GM19240 (cell line): ENCODE results near the gene CD58.
"Not testable (repeated sequence)": the region's sequence is repeated elsewhere in the genome, so short reads cannot be mapped to it uniquely, and the experiment has no call there.

Source experiments
- DNase-seq: peaks from one replicate; pipeline ENCODE4 v3.0.0; 2011; ENCODE audit warnings: low spot score; ENCODE audit not compliant: insufficient read length

Gene CD58

GRCh38 chr1:116593401-116593800 lies 22.6 kb upstream of the CD58 start:
- DNase-seq: not testable (repeated sequence)

GRCh38 chr1:116591951-116592605 lies 21.3 kb upstream of the CD58 start:
- not testable (repeated sequence) for DNase-seq

GRCh38 chr1:116591006-116591950 lies 20.5 kb upstream of the CD58 start:
- not testable (repeated sequence) for DNase-seq

- not testable (repeated sequence) for DNase-seq
Measured at GRCh38 chr1:116590359-116591005, 19.7 kb upstream of the CD58 start.

GRCh38 chr1:116589101-116589735 lies 18.4 kb upstream of the CD58 start:
- DNase-seq: not testable (repeated sequence)

- DNase-seq: no peak
Measured at GRCh38 chr1:116587501-116588227, 16.8 kb upstream of the CD58 start.

GRCh38 chr1:116586741-116587143 lies 15.9 kb upstream of the CD58 start:
- DNase-seq: no peak

DNA sequence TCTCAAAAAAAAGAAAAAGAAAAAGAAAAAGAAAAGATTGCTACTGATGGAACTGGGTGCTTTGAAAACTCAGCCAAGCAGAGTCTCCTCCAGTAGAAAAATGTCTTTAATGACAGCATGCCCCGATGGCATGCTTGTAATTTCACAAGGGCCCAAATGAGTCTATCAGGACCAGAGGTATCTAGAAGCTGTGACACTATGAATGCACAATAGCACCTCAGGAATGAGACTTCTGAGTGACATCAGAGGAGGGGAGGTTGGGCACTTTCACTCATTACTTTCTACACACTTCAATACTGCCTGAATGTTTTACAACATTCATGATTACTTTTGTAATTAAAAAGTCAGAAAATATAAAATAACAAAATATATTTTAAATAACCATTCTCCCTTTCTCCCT lies 15.1 kb upstream of the CD58 start:
- no peak for DNase-seq

- DNase-seq: no peak
Measured at GRCh38 chr1:116581323-116581885, 10.6 kb upstream of the CD58 start.

- no peak for DNase-seq
Measured at GRCh38 chr1:116580446-116581322, 9.9 kb upstream of the CD58 start.

- no peak for DNase-seq
Measured at GRCh38 chr1:116579259-116579875, 8.5 kb upstream of the CD58 start.

GRCh38 chr1:116578581-116578980 lies 7.8 kb upstream of the CD58 start:
- no peak for DNase-seq

DNA sequence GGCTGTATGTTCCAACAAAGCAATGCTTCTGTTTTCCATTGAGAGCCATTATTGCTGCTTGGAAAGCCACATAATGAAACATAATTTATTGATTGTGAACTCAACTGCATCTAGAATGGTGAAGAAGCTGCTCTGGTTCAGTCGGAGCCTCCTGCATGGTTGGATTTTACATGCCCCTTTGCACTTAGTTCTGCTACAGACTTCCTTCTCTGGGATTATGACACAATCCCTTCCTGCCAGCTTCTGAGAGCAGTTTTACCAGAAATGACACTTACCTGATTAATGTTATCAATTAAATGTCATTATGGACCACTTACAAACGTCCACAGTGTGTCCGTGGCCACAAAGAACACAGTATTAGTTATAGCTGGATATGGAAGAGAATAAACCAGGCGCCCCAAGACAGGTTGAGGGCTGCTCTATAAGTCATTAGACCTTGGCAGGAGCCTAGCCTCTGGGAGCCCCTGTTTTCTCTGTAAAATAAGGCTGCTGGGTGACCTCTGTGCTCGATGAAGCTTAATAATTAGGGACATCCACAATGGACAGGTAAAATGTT lies 7.0 kb upstream of the CD58 start:
- DNase-seq: no peak

DNA sequence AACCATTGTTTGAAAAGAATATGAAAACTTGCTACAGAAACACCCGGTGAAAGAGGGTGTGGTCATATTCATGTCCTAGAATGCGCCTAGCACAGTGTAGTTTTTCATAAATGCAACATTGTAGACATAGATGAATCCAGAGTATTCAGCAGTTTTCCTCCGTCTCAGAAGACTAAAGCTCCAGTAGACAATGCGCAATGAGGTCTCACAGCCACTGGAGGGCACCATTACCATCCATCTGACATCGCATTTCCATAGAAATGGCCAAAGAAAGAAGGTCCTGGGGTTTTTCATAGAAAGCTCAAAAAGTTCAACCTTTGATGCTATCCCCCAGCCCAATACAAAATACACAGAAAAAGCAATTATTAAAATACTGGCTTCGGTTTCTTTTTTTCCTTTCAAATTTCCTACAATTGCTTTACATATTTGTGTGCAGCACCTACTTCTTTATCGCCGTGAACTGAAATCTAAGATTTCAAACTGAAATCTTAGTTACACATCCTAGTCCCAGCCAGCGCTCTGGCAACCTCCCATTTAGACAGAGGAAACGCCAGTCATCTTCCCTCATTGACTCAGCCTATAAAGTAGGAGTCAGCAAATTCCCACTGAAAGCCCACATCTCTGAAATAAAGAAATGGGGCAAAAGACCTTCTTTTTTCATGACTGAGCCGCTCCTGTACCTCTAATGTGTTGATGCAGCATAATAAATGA lies 3.9 kb upstream of the CD58 start:
- peak; percentile 68 for DNase-seq

GRCh38 chr1:116573431-116574095 lies 2.7 kb upstream of the CD58 start:
- no peak for DNase-seq

DNA sequence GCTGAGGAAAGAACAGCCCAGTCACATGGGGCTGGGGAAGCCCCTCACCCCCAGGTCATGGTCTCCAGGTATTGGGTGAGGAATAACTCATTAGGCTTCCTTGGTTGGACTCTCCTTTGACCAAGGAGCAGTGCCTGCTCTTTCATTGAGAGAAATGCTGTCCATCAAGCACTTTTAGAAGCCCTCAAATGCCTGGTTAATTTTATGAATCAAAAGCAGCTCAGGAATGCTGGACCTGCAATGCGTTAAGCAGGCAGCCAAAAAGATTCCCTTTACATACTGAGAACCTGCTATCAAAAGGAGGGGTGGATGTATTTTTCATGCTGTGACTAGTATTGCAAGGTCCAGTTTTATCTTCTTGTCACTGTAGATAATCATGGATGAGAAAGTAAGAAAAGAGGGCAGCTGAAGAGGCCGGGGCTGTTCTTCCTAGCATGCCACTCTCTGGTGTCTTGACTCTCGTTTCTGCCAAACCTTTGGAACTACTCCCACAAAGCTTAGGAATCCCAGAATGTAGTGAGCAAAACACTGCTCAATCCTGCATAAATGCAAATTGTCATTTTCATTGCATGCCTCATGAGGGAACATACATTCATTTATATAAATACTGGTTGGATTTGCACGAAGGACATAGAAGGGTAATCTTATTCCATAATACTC lies 2.1 kb upstream of the CD58 start:
- no peak for DNase-seq

DNA sequence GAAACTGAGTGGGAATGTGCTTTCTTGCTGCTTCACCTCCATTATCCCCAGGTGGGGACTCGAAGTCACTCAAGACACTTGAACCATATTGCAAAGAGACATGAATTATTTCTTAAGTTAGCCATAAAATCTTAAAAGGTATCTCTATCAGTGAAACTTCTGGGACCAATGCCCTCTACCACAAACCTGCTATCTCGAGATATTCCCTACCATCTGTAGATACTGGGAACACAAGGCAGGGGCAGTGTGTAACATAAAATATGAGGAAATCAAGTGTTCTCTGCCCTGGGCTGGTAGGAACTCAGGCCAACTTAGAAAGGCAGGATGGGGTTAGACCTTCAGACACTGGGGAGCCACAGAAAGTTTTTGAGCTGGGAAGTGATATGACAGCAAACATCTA lies 1.3 kb upstream of the CD58 start:
- DNase-seq: no peak
